Hematopoietic multipotent progenitor cell treated with erythropoietin and hydrocortisone succinate and interleukin-3 and kit ligand, for 17 days (in vitro differentiated cells): ENCODE measurements around the gene HSD17B2.

Experiments used
- DNase-seq: peaks from one replicate; pipeline ENCODE4 v3.0.0-alpha.2; 2015; ENCODE audit warnings: low spot score

HSD17B2 gene

DNA sequence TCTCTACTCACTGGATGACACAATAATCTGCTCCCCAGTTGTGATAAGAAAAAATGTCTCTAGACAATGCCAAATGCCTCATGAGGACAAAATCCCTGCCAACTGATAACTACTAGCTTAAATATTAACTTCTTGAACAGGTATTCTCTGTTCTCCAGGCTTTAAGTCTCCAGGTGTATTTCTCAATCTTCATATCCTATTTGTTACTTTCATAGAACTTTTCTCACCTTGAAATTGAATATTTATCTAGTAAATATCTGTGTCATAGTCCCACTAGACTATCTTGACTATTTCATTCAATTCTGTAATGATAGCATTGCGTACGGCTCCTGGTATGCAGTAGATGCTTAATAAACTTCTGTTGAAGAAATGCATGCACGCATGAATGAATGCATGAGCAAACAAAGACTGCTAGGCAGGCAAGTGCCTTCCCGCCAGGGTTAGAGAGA is 15.9 kb downstream of the HSD17B2 start:
- no peak for DNase-seq

DNA sequence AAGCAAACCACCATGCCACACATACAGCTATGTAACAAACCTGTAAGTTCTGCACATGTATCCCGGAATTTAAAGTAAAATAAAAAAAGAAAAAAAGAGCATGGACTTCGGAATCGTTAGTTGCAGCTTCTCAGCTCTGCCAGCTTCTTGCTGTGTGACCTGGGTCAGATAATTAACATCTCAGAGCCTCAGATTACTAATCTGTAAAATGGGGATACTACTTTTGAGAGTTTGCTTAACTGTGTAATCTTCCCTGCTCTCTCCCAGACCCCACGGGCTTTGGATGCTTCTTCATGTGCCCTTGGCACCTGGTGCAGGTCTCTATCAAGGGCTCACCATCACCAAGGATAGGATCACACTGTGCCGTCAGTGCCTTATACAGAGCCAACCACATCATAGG is 16.6 kb downstream of the HSD17B2 start:
- DNase-seq, result no peak

- DNase-seq, result no peak
These were observed 20.1 kb downstream of the HSD17B2 start for GRCh38 chr16:82055117-82055516.

GRCh38 chr16:82055728-82056549 is 20.9 kb downstream of the HSD17B2 start:
- DNase-seq, result no peak

DNA sequence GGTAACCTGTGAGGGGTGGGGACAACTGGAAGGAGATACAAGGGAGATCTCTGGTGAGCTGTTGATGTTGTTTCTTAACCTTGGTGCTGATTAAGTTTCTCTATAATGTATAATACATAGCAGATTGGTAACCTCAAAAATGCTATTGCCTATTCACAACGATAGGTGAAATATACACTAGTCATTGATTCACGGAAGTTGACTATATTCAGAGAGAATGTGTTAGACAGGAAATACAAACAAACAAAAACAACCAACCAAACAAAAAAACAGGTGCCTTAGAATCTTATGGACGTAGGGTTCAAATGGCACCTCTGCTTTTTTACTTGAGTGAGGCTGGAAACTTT is 21.5 kb downstream of the HSD17B2 start:
- no peak for DNase-seq

DNA sequence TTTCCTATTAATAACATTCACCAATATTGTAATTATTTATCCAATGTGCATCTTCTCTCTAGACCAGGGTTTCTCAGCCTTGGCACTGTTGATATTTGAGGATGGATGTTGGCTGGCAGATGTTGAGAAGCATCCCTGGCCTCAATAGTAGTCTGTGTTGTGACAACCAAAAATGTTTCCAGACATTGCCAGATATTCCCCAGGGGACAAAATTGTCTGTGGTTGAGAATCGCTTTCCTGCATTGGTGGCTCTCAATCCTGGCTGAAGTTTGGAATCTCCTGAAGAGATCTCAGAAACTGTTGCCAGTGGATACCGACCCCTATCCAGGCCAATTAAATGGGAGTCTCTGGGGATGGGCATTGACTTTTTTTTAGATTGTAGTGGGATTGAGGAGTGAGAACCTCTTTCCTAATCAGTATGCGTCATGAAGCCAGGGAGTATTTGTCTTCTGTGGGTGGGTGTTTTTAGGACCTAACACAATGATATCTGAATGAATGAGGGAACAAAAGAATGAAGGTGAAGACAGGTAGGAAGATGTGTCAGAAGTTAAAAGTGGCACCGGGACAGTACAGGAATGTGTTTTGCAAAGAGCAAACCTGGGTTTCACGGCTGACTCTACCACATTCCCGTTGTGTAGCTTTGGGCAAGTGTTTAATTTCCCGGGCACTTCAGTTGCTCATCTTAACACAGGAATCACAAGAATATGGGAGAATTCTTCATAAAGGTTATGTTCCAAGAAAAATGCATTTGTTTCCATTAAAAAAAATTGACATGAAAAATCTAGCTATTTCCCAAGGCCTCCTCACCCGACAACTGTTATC is 24.3 kb downstream of the HSD17B2 start:
- no peak for DNase-seq

DNA sequence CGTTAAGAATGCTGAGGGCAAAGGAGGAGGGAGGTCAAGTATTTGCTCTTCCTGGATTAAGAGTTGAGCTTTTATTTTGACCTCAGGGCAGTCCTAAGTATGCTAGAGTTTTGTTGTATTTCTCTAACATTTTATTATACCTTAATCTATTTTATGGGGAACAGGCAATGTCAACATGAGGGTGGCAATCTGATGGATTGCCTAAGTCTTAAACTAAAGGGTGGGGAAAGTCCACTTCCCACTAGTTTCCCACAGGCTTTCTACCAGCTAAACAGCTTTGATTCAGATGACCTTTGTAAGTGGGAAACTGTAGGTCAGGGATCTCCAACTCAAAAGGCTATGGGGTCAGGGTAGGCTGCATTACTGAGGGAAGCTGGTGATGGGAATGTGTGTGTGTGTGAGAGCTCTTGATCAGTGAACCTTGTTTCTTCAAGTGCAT is 24.9 kb downstream of the HSD17B2 start:
- DNase-seq, result no peak

- no peak for DNase-seq
These were observed 26.9 kb downstream of the HSD17B2 start for GRCh38 chr16:82061861-82062525.

- DNase-seq, result no peak
These were observed 27.6 kb downstream of the HSD17B2 start for GRCh38 chr16:82062645-82063058.

DNA sequence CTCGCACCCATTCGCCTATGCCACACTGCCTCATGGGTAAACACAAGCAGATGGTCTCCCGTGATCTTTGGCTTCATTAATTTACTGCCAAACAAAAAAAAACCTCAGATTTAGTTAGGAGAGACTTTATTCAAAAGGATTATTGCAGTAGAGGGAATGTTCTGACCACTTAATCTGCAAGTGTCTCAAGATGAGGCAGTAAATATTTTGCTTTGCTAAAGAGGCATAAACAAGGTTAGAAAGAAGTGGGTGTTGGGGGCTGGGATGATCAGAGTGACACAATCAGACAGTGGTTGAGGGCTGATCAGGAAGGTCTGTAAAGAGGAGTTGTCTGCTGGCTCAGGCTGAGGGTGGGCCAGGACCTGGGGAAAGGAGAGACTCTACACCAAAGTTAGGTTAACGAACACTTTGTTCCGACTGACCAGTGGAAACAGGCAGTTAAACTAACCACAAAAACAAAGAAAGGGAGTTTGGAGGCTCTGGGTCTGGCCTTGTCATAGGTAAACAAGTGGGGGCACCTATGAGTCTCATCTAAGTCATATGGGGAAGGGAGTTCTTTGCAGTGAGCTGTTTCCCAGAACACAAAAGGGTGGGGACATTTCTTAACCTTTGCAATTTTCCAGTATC is 28.5 kb downstream of the HSD17B2 start:
- DNase-seq, result no peak

- no peak for DNase-seq
These were observed 32.2 kb downstream of the HSD17B2 start for GRCh38 chr16:82067042-82067803.

GRCh38 chr16:82067804-82068325 is 32.8 kb downstream of the HSD17B2 start:
- no peak for DNase-seq

GRCh38 chr16:82070656-82071369 is 35.8 kb downstream of the HSD17B2 start:
- no peak for DNase-seq

- no peak for DNase-seq
These were observed 36.4 kb downstream of the HSD17B2 start for GRCh38 chr16:82071421-82071820.

GRCh38 chr16:82072313-82072712 is 37.3 kb downstream of the HSD17B2 start:
- no peak for DNase-seq

GRCh38 chr16:82074019-82074558 is 39.0 kb downstream of the HSD17B2 start:
- no peak for DNase-seq

GRCh38 chr16:82078125-82078524 is 43.1 kb downstream of the HSD17B2 start:
- DNase-seq, result no peak

- no peak for DNase-seq
These were observed 44.8 kb downstream of the HSD17B2 start for GRCh38 chr16:82079892-82080291.

DNA sequence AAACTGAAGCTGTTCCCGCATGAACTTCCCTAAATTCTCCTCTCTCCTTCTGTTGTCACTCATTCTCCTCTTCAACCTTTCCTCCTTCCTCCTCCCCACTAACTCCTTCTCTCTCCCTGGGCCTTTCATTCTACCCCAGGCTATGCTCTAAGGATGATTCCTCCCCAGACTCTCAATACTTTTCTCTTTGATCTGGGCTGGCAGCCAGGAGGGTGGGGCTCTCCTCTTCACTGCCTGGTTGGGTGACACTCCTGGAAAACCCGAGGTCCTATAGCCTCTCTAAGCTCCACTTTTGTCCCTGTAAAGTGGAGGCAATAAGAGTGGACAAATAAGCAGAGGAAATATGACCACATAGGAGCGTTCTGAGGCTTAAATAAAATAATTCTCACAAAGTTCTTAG is 46.2 kb downstream of the HSD17B2 start:
- no peak for DNase-seq

GRCh38 chr16:82082097-82082496 is 47.0 kb downstream of the HSD17B2 start:
- no peak for DNase-seq
